T-cell (primary cell): ENCODE measurements around the gene ADPRHL1. TPM values are rescaled to one million over a fixed set of nuclear protein-coding genes. Genes with fewer than 3 reads are reported as not detected.

Experiments used
- ATAC-seq, 4 experiments: fragments of 200-7000 bp in 3 of 4; fragments of 150-1000 bp in 1 of 4; cut with Tn5 transposase; replicated peaks in 1 of 4; 1 replicate in 3 of 4; 2 replicates in 1 of 4; pipeline ENCODE4 v1.10.0; 2021; ENCODE audit warnings: moderate library complexity in 3 of 4, mild to moderate bottlenecking in 2 of 4, moderate number of reproducible peaks in 1 of 4
- CTCF ChIA-PET, 2 donors: fragments of 300-600 bp; sonication (Branson Sonifier 250); formaldehyde crosslinking; loops; one replicate each; lab custom pipeline; 2022; ENCODE audit warnings: antibody characterized with exemption in 2 of 2; lab: Charles Lee
- POLR2A ChIA-PET, 2 donors: fragments of 300-600 bp; sonication (Branson Sonifier 250); formaldehyde crosslinking; loops; one replicate each; lab custom pipeline; 2022; ENCODE audit warnings: antibody characterized with exemption in 2 of 2; lab: Charles Lee
- DNase-seq, 35 experiments: peaks; one replicate each; pipeline versions ENCODE4 v3.0.0 to v3.0.0-alpha.2; 2013 to 2023
- H3K27ac ChIP-seq: one replicate; pipeline ENCODE4 v1.5.1; 2013; ENCODE audit warnings: low read length
- H3K27me3 ChIP-seq, 2 experiments: replicated peaks in 1 of 2; 1 replicate in 1 of 2; 2 replicates in 1 of 2; pipeline versions ENCODE4 v1.6.1 to v1.7.0; 2013; ENCODE audit warnings: low read length in 1 of 2, mixed read lengths in 1 of 2; ENCODE audit not compliant: control insufficient read depth in 2 of 2, insufficient read depth in 2 of 2; ENCODE audit errors: extremely low read depth in 1 of 2
- H3K36me3 ChIP-seq, 2 donors: 1 replicate in 1 of 2; 2 replicates in 1 of 2; pipeline versions ENCODE4 v1.6.1 to v1.7.0; 2013; ENCODE audit warnings: low read length in 1 of 2; ENCODE audit not compliant: control insufficient read depth in 2 of 2, insufficient read depth in 1 of 2; ENCODE audit errors: extremely low read depth in 1 of 2
- H3K4me1 ChIP-seq, 2 experiments: 1 replicate in 1 of 2; 2 replicates in 1 of 2; pipeline versions ENCODE4 v1.6.1 to v1.7.0; 2013; ENCODE audit warnings: low read length in 2 of 2, mixed read lengths in 1 of 2; ENCODE audit not compliant: insufficient read depth in 2 of 2, control insufficient read depth in 1 of 2; ENCODE audit errors: extremely low read depth in 1 of 2
- H3K4me3 ChIP-seq, 2 donors: 1 replicate in 1 of 2; 2 replicates in 1 of 2; pipeline versions ENCODE4 v1.5.1 to v1.7.0; 2013; ENCODE audit warnings: mild to moderate bottlenecking in 2 of 2, low read length in 1 of 2, moderate library complexity in 1 of 2; ENCODE audit not compliant: control insufficient read depth in 1 of 2; ENCODE audit errors: extremely low read depth in 1 of 2
- H3K9me3 ChIP-seq: 2 replicates; pipeline ENCODE4 v1.7.0; 2013
- H3K27ac Mint-ChIP-seq, 2 donors: one replicate each; pipeline ENCODE4 v1.8.0; 2020 to 2021; ENCODE audit warnings: mild to moderate bottlenecking in 2 of 2, mixed read lengths in 2 of 2
- H3K27me3 Mint-ChIP-seq, 2 donors: one replicate each; pipeline ENCODE4 v1.8.0; 2021 to 2022; ENCODE audit warnings: mixed read lengths in 2 of 2
- H3K36me3 Mint-ChIP-seq: one replicate; pipeline ENCODE4 v1.8.0; 2021; ENCODE audit warnings: mixed read lengths
- H3K4me1 Mint-ChIP-seq, 3 donors: one replicate each; pipeline ENCODE4 v1.8.0; 2020 to 2022; ENCODE audit warnings: mixed read lengths in 3 of 3, mild to moderate bottlenecking in 1 of 3
- H3K4me3 Mint-ChIP-seq, 3 donors: one replicate each; pipeline ENCODE4 v1.8.0; 2020 to 2022; ENCODE audit warnings: mild to moderate bottlenecking in 3 of 3, mixed read lengths in 3 of 3, moderate library complexity in 3 of 3
- H3K9me3 Mint-ChIP-seq, 3 donors: one replicate each; pipeline ENCODE4 v1.8.0; 2020 to 2022; ENCODE audit warnings: mixed read lengths in 3 of 3
- WGBS: methylation state at CpG from one replicate; pipeline ENCODE4 v1.1.5; 2013; ENCODE audit warnings: missing lambda C conversion rate; ENCODE audit not compliant: insufficient coverage; 5-methylcytosine and 5-hydroxymethylcytosine counted together
- total RNA-seq, 35 experiments: library from RNA in 6 of 35; stranded (reverse) in 6 of 35; fragments of 120-200 nt in 1 of 35; gene quantifications; one replicate each; pipeline versions ENCODE4 v1.2.1 to v1.2.4 and lab custom pipeline; 2013 to 2026

Gene ADPRHL1
- total RNA-seq, 5 donors from 2014 or later (not counting 1 experiment from before 2014, with no cell fraction given): 0.37 to 1.7 (median 0.92) TPM

- ATAC-seq: no peak
- DNase-seq: no peak
- H3K36me3 Mint-ChIP-seq: peaks cover 25% of the 10 kb centered on the region
- no peaks in the 10 kb centered on the region for H3K9me3 Mint-ChIP-seq
- 100% methylated on average over 1 of the region's 7 CpGs for WGBS
- peaks cover 0 to 7% of the 10 kb centered on the region in 2 experiments for H3K4me1 ChIP-seq
- no peaks in the 10 kb centered on the region for H3K9me3 ChIP-seq
- no peaks in the 10 kb centered on the region for H3K27me3 Mint-ChIP-seq
- no peak overlapping the region for H3K4me3 Mint-ChIP-seq
- H3K27ac ChIP-seq: no peak overlapping the region
- no peaks in the 10 kb centered on the region for H3K27me3 ChIP-seq
- H3K36me3 ChIP-seq: peaks cover 3 to 9% of the 10 kb centered on the region in 2 donors
- peaks cover 4 to 8% (median 5%) of the 10 kb centered on the region in 3 donors for H3K4me1 Mint-ChIP-seq
- POLR2A ChIA-PET: no interaction called here
- H3K4me3 ChIP-seq: no peak overlapping the region
- no peak overlapping the region for H3K27ac Mint-ChIP-seq
- CTCF ChIA-PET: interaction anchor here in 1 of 2 donors (0.7 kb wide), 1 partner anchor 192 kb away, joined by 4 read pairs; no protein-coding TSS in a partner anchor
Observed at GRCh38 chr13:113468029-113468428, 14.7 kb upstream of the ADPRHL1 start.

- H3K9me3 ChIP-seq: no peaks in the 10 kb centered on the region
- peaks cover 0 to 7% of the 10 kb centered on the region in 2 experiments for H3K4me1 ChIP-seq
- DNase-seq (no peak), ATAC-seq (no peak)
- no peak overlapping the region for H3K4me3 ChIP-seq
- Mint-ChIP-seq H3K4me3 (no peak overlapping the region), H3K27ac (no peak overlapping the region), H3K36me3 (peaks cover 25% of the 10 kb centered on the region), H3K27me3 (no peaks in the 10 kb centered on the region), H3K4me1 (peaks cover 4 to 8% (median 5%) of the 10 kb centered on the region in 3 donors), H3K9me3 (no peaks in the 10 kb centered on the region)
- WGBS: 100% methylated on average over 1 of the region's 3 CpGs
- H3K27me3 ChIP-seq: no peaks in the 10 kb centered on the region
- CTCF ChIA-PET: interaction anchor here in 1 of 2 donors (0.6 kb wide), 1 partner anchor 850 kb away, joined by 3 read pairs; no protein-coding TSS in a partner anchor
- H3K27ac ChIP-seq: no peak overlapping the region
- POLR2A ChIA-PET: interaction anchor here in 1 of 2 donors (0.7 kb wide), 1 partner anchor 9 kb away, joined by 3 read pairs; no protein-coding TSS in a partner anchor
- peaks cover 3% of the 10 kb centered on the region in 2 donors for H3K36me3 ChIP-seq
Observed at GRCh38 chr13:113466383-113466782, 13.1 kb upstream of the ADPRHL1 start.

GRCh38 chr13:113465300-113465699, 12.0 kb upstream of the ADPRHL1 start:
- H3K27ac ChIP-seq: no peak overlapping the region
- ATAC-seq: no peak
- Mint-ChIP-seq H3K4me1 (peaks cover 4 to 8% (median 5%) of the 10 kb centered on the region in 3 donors), H3K36me3 (peaks cover 24% of the 10 kb centered on the region), H3K9me3 (no peaks in the 10 kb centered on the region), H3K4me3 (no peak overlapping the region), H3K27me3 (no peaks in the 10 kb centered on the region), H3K27ac (peak overlapping the region in 1 of 2 donors; percentile 68)
- 40% methylated on average over 1 of the region's 4 CpGs for WGBS
- CTCF ChIA-PET: interaction anchor here in 1 of 2 donors (0.6 to 0.7 kb wide), 2 partner anchors 206 to 274 kb away, joined by 4 to 5 read pairs; no protein-coding TSS in a partner anchor
- H3K9me3 ChIP-seq: no peaks in the 10 kb centered on the region
- peaks cover 0 to 7% of the 10 kb centered on the region in 2 experiments for H3K4me1 ChIP-seq
- no peak for DNase-seq
- no peak overlapping the region for H3K4me3 ChIP-seq
- POLR2A ChIA-PET: no interaction called here
- peaks cover 3 to 10% of the 10 kb centered on the region in 2 donors for H3K36me3 ChIP-seq
- no peaks in the 10 kb centered on the region for H3K27me3 ChIP-seq

GRCh38 chr13:113464476-113464875, 11.2 kb upstream of the ADPRHL1 start:
- ChIA-PET POLR2A (no interaction called here), CTCF (no interaction called here)
- H3K4me1 Mint-ChIP-seq: peaks cover 4 to 8% (median 5%) of the 10 kb centered on the region in 3 donors
- Histone ChIP-seq H3K9me3 (no peaks in the 10 kb centered on the region), H3K4me1 (peaks cover 0 to 7% of the 10 kb centered on the region in 2 experiments), H3K36me3 (peaks cover 8 to 18% of the 10 kb centered on the region in 2 donors), H3K4me3 (no peak overlapping the region), H3K27me3 (no peaks in the 10 kb centered on the region), H3K27ac (no peak overlapping the region)
- H3K4me3 Mint-ChIP-seq: no peak overlapping the region
- 95% methylated on average over 14 of the region's 16 CpGs for WGBS
- no peak overlapping the region for H3K27ac Mint-ChIP-seq
- peaks cover 26% of the 10 kb centered on the region for H3K36me3 Mint-ChIP-seq
- DNase-seq (no peak), ATAC-seq (no peak)
- no peaks in the 10 kb centered on the region for H3K9me3 Mint-ChIP-seq
- H3K27me3 Mint-ChIP-seq: no peaks in the 10 kb centered on the region

GRCh38 chr13:113461022-113461751, 7.9 kb upstream of the ADPRHL1 start:
- peaks cover 4 to 8% (median 5%) of the 10 kb centered on the region in 3 donors for H3K4me1 Mint-ChIP-seq
- no peak for DNase-seq
- 100% methylated on average over 7 of the region's 12 CpGs for WGBS
- no peak overlapping the region for H3K27ac Mint-ChIP-seq
- ChIA-PET POLR2A (no interaction called here), CTCF (no interaction called here)
- no peak overlapping the region for H3K4me3 ChIP-seq
- peaks cover 0 to 7% of the 10 kb centered on the region in 2 experiments for H3K4me1 ChIP-seq
- H3K36me3 Mint-ChIP-seq: peaks cover 29% of the 10 kb centered on the region
- H3K4me3 Mint-ChIP-seq: no peak overlapping the region
- no peaks in the 10 kb centered on the region for H3K27me3 ChIP-seq
- H3K27ac ChIP-seq: no peak overlapping the region
- no peaks in the 10 kb centered on the region for H3K9me3 Mint-ChIP-seq
- no peak for ATAC-seq
- no peaks in the 10 kb centered on the region for H3K9me3 ChIP-seq
- no peaks in the 10 kb centered on the region for H3K27me3 Mint-ChIP-seq
- H3K36me3 ChIP-seq: peaks cover 11 to 29% of the 10 kb centered on the region in 2 donors

GRCh38 chr13:113460599-113460998, 7.3 kb upstream of the ADPRHL1 start:
- peaks cover 11 to 33% of the 10 kb centered on the region in 2 donors for H3K36me3 ChIP-seq
- DNase-seq: no peak
- Mint-ChIP-seq H3K9me3 (no peaks in the 10 kb centered on the region), H3K27me3 (no peaks in the 10 kb centered on the region), H3K27ac (no peak overlapping the region), H3K4me3 (no peak overlapping the region), H3K36me3 (peaks cover 33% of the 10 kb centered on the region), H3K4me1 (peaks cover 4 to 8% (median 5%) of the 10 kb centered on the region in 3 donors)
- H3K27me3 ChIP-seq: no peaks in the 10 kb centered on the region
- no peak for ATAC-seq
- H3K27ac ChIP-seq: no peak overlapping the region
- CTCF ChIA-PET: no interaction called here
- POLR2A ChIA-PET: no interaction called here
- no peak overlapping the region for H3K4me3 ChIP-seq
- no peaks in the 10 kb centered on the region for H3K9me3 ChIP-seq
- H3K4me1 ChIP-seq: peaks cover 0 to 4% of the 10 kb centered on the region in 2 experiments
- 97% methylated on average over 13 of the region's 14 CpGs for WGBS
